A673 (cell line): ENCODE results near the gene CNFN.

Experiments used
- CTCF ChIP-seq: fragments of 300-800, 200-600 bp; sonication (generic); conservative IDR thresholded peaks from 2 replicates; pipeline ENCODE4 v1.5.1; 2017; ENCODE audit warnings: low read depth, mild to moderate bottlenecking, antibody characterized with exemption, low read length, moderate library complexity, mixed read lengths
- EZH2 ChIP-seq: fragments of 200-600 bp; sonication (generic); IDR thresholded peaks from 2 replicates; pipeline ENCODE4 v1.6.1; 2017; ENCODE audit warnings: borderline replicate concordance, low read depth, mild to moderate bottlenecking, mixed read lengths, antibody characterized with exemption, low read length; ENCODE audit not compliant: poor library complexity, severe bottlenecking

DNA sequence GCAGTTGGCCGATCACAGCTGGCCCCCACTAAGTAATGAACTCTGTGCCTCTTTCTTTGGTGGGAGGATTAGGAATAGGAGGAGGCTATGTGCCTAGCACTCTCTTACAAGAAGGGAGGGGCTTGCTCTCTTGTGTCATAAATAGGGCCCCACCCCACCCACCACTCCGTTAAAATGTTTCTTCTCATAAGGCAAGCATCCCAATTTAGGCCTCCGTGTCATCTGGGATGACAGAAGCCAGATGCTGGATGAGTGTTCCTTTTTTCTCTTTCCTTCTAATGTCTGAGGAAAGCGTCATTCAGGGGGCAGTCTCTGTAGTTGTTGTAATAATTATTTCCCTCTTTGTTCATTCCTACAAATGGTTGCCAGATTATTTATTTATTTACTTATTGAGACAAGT, 37.2 kb upstream of the CNFN start, which contains the start of gene LIPE:
- TF ChIP-seq CTCF (no peak), EZH2 (no peak)
